ENCODE measurements around the gene KREMEN1. TPM values are rescaled to one million over a fixed set of nuclear protein-coding genes. Genes with fewer than 3 reads are reported as not detected.

KREMEN1 gene
- polyA plus RNA-seq, 1 of the 3 experiments (the other 2 are of a cell fraction), result 10.0 TPM

GRCh38 chr22:29037340-29037932 is 35.4 kb upstream of the KREMEN1 start:
- H3F3A ChIP-seq (replicated peaks; ENCODE audit: insufficient read depth), result peaks cover 7% of the 10 kb centered on the region
- H4K20me1 ChIP-seq (ENCODE audit: insufficient read depth), result no peaks in the 10 kb centered on the region
- H3K9me3 ChIP-seq, result no peaks in the 10 kb centered on the region
- H2AFZ ChIP-seq (ENCODE audit: low read depth), result no peak overlapping the region
- no peak for DNase-seq
- no peaks in the 10 kb centered on the region for H3K36me3 ChIP-seq (replicated peaks in 1 of 2; ENCODE audit: control insufficient read depth in 1 of 2, insufficient read depth in 2 of 2, low read length in 1 of 2)
- no peaks in the 10 kb centered on the region for H3K9me2 ChIP-seq
- ChIA-PET CTCF (interaction anchor here (0.9 to 2.2 kb wide), 3 partner anchors 157 to 190 kb away, joined by 3 to 26 read pairs (median 3); no protein-coding TSS in a partner anchor), POLR2A (no interaction called here)
- H3K9ac ChIP-seq, result no peak overlapping the region
- TF ChIP-seq GABPA (IDR thresholded peaks at IDR 0.05; ENCODE audit: low read depth) (no peak), ZBTB33 (IDR thresholded peaks at IDR 0.05; ENCODE audit: borderline replicate concordance, low read depth) (no peak), NRF1 (IDR thresholded peaks at IDR 0.05; ENCODE audit: low read depth, low read length) (no peak), TCF12 (IDR thresholded peaks at IDR 0.05) (no peak), SIN3A (IDR thresholded peaks at IDR 0.05; ENCODE audit: borderline replicate concordance, low read depth, low read length) (no peak), RFX5 (IDR thresholded peaks at IDR 0.05; ENCODE audit: low read length) (no peak), TAF1 (IDR thresholded peaks at IDR 0.05; ENCODE audit: borderline replicate concordance, low read depth, low read length) (no peak)
- WGBS (ENCODE audit: low lambda C conversion rate), result 88% methylated on average over 4 of the region's 4 CpGs
- H3K27ac ChIP-seq (ENCODE audit: low read depth in 2 of 2, low read length in 1 of 2), result no peak overlapping the region
- H3K79me2 ChIP-seq (ENCODE audit: insufficient read depth), result peaks cover 28% of the 10 kb centered on the region; the same call in 1 of the 2 replicates
- peaks cover 4 to 11% of the 10 kb centered on the region in 2 experiments; a peak in 2 of 4 replicates for H3K4me1 ChIP-seq (ENCODE audit: control insufficient read depth in 1 of 2, insufficient read depth in 2 of 2, low read depth in 1 of 2, low read length in 1 of 2)
- H3K4me2 ChIP-seq, result no peak overlapping the region
- H3K27me3 ChIP-seq (ENCODE audit: insufficient read depth), result no peaks in the 10 kb centered on the region
- H3K4me3 ChIP-seq (ENCODE audit: low read depth in 2 of 2, low read length in 1 of 2), result no peak overlapping the region

GRCh38 chr22:29039148-29039547 is 33.7 kb upstream of the KREMEN1 start:
- Histone ChIP-seq H3K4me3 (ENCODE audit: low read depth in 2 of 2, low read length in 1 of 2) (no peak overlapping the region), H3K9ac (no peak overlapping the region), H3K36me3 (replicated peaks in 1 of 2; ENCODE audit: control insufficient read depth in 1 of 2, insufficient read depth in 2 of 2, low read length in 1 of 2) (no peaks in the 10 kb centered on the region), H3K4me1 (ENCODE audit: control insufficient read depth in 1 of 2, insufficient read depth in 2 of 2, low read depth in 1 of 2, low read length in 1 of 2) (peaks cover 0 to 17% of the 10 kb centered on the region in 2 experiments; a peak in 3 of 4 replicates), H3F3A (replicated peaks; ENCODE audit: insufficient read depth) (peaks cover 17% of the 10 kb centered on the region), H3K27ac (ENCODE audit: low read depth in 2 of 2, low read length in 1 of 2) (no peak overlapping the region), H3K9me3 (no peaks in the 10 kb centered on the region), H3K4me2 (no peak overlapping the region), H2AFZ (ENCODE audit: low read depth) (no peak overlapping the region), H3K9me2 (no peaks in the 10 kb centered on the region), H3K79me2 (ENCODE audit: insufficient read depth) (peaks cover 13% of the 10 kb centered on the region; the same call in 1 of the 2 replicates), H4K20me1 (ENCODE audit: insufficient read depth) (no peaks in the 10 kb centered on the region), H3K27me3 (ENCODE audit: insufficient read depth) (no peaks in the 10 kb centered on the region)
- WGBS (ENCODE audit: low lambda C conversion rate), result 90% methylated on average over 9 of the region's 9 CpGs
- POLR2A ChIA-PET, result interaction anchor here (0.7 to 1.0 kb wide), 2 partner anchors 156 to 363 kb away, joined by 3 to 4 read pairs; partner anchors contain the start of gene ZNRF3
- no peak for DNase-seq
- CTCF ChIA-PET, result interaction anchor here (0.9 to 6.5 kb wide), 11 partner anchors 10 to 438 kb away, joined by 3 to 100 read pairs (median 15); no protein-coding TSS in a partner anchor
- no peak for TF ChIP-seq TCF12 (IDR thresholded peaks at IDR 0.05)
- no peak for TF ChIP-seq EP300 (IDR thresholded peaks at IDR 0.05; ENCODE audit: borderline replicate concordance in 1 of 2, low read depth in 1 of 2, low read length in 1 of 2)
- no peak for TF ChIP-seq YY1 (IDR thresholded peaks at IDR 0.05; ENCODE audit: low read depth)
- no peak for TF ChIP-seq SMC3 (IDR thresholded peaks at IDR 0.05; ENCODE audit: low read depth, low read length)
- TF ChIP-seq RAD21 (IDR thresholded peaks at IDR 0.05; ENCODE audit: low read length), result no peak
- TF ChIP-seq TEAD4 (IDR thresholded peaks at IDR 0.05; ENCODE audit: borderline replicate concordance, insufficient read depth), result no peak
- TF ChIP-seq MXI1 (IDR thresholded peaks at IDR 0.05; ENCODE audit: low read depth, low read length), result no peak
- no peak for TF ChIP-seq REST (IDR thresholded peaks at IDR 0.05; ENCODE audit: low read depth, low read length)
- no peak for TF ChIP-seq JUND (IDR thresholded peaks at IDR 0.05)
- no peak for TF ChIP-seq SIN3A (IDR thresholded peaks at IDR 0.05; ENCODE audit: borderline replicate concordance, low read depth, low read length)
- TF ChIP-seq ELF1 (IDR thresholded peaks at IDR 0.05), result no peak
- no peak for TF ChIP-seq MEF2A (IDR thresholded peaks at IDR 0.05; ENCODE audit: borderline replicate concordance, low read depth)
- TF ChIP-seq EZH2phosphoT487 (IDR thresholded peaks at IDR 0.05; ENCODE audit: borderline replicate concordance, low read depth), result no peak
- TF ChIP-seq PBX3 (IDR thresholded peaks at IDR 0.05), result no peak
- TF ChIP-seq IRF3 (IDR thresholded peaks at IDR 0.05; ENCODE audit: low read depth, low read length), result no peak
